Retinal pigment epithelial cell (primary cell): ENCODE measurements around the gene SLC25A42.

Experiments
- DNase-seq: peaks from one replicate; pipeline ENCODE4 v3.0.0-alpha.2; 2010; ENCODE audit warnings: low read depth
- H3K4me3 ChIP-seq: 2 replicates; pipeline ENCODE4 v1.5.1; 2011; ENCODE audit warnings: mild to moderate bottlenecking, low read length, control low read depth, moderate library complexity
- TF ChIP-seq, protein P1 (sequence below): conservative IDR thresholded peaks from 2 replicates; pipeline ENCODE4 v1.5.1; 2011; ENCODE audit warnings: low read depth, low read length, control low read depth, inconsistent platforms

SLC25A42 gene

DNA sequence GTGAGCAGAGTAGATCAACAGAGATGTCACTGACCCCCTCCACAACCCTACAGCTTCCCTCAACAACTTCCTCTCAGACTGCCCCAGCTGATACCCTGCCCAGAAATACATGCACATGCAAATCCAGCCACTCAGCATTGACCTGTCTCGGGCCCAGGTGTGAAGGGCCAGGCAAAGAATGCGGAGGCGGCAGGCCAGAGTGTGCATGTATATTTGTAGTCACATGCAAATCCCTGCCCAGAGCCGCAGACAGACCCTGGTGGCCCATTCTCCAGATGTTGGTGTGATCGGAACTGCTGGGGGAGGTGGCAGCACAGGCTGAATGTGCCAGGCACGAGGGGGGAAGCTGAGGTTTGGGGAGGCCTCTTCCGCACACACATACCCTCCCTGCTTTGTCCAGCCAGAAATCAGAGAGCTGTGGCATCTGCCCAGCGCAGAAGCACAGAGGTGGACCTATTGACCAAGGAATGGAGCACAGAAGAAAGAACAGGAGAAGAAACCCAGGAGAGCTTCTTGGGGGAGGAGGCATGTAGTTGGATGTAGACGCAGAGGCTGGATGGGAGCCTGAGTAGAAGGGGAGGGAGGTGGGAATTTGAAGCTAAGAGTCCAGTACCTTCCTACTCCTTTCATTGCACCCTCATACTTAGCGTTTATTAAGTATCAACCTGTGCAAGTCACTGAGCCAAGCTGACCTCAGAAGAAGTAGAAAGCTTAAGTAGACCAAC, 91.9 kb downstream of the SLC25A42 start:
- TF ChIP-seq, protein P1, sequence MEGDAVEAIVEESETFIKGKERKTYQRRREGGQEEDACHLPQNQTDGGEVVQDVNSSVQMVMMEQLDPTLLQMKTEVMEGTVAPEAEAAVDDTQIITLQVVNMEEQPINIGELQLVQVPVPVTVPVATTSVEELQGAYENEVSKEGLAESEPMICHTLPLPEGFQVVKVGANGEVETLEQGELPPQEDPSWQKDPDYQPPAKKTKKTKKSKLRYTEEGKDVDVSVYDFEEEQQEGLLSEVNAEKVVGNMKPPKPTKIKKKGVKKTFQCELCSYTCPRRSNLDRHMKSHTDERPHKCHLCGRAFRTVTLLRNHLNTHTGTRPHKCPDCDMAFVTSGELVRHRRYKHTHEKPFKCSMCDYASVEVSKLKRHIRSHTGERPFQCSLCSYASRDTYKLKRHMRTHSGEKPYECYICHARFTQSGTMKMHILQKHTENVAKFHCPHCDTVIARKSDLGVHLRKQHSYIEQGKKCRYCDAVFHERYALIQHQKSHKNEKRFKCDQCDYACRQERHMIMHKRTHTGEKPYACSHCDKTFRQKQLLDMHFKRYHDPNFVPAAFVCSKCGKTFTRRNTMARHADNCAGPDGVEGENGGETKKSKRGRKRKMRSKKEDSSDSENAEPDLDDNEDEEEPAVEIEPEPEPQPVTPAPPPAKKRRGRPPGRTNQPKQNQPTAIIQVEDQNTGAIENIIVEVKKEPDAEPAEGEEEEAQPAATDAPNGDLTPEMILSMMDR: no peak
- DNase-seq: no peak
- H3K4me3 ChIP-seq: no peak overlapping the region

DNA sequence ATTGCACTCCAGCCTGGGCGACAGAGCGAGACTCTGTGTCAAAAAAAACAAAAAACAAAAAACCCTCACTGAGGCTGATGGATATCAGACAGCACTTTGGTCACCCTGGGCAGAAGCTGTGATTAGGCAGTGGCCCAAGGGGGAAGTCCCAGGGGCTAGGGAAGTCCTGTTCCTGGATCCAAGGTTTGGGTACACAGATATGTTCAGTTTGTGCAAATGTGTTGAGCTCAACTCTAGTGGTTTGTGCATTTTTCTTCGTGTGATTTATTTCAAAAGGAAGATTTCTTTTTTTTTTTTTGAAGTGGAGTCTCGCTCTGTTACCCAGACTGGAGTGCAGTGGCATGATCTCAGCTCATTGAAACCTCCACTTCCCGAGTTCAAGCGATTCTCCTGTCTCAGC, 94.0 kb downstream of the SLC25A42 start:
- TF ChIP-seq, protein P1: no peak
- no peak overlapping the region for H3K4me3 ChIP-seq
- DNase-seq: no peak

- DNase-seq: no peak
- no peak overlapping the region for H3K4me3 ChIP-seq
- TF ChIP-seq, protein P1: no peak
These were observed 95.7 kb downstream of the SLC25A42 start for GRCh38 chr19:19159534-19159933.

- TF ChIP-seq, protein P1: no peak
These were observed 96.8 kb downstream of the SLC25A42 start for GRCh38 chr19:19160461-19161035.

DNA sequence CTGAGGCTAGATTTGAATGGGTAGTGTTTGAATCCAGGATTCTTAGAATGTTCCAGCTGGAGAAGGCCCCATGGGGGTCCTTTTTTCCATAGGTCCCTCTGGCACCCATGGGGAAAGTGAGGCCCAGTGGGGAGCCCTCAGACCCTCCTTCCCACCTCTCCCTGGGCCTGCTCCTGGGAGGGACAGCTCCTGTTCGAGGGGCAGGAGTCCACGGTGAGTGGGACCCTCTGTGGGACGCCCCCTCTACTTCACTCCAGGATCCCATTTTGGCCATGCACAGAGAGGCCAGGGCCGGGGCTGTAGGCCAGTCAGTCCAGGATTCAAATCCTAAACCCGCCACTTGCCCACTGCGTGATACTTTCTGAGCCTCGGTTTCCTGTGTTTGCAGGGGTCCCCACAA, 98.7 kb downstream of the SLC25A42 start:
- no peak overlapping the region for H3K4me3 ChIP-seq
- TF ChIP-seq, protein P1: no peak

More at GRCh38 chr19:19160461-19161035, 96.8 kb downstream of the SLC25A42 start:
- H3K4me3 ChIP-seq: no peak overlapping the region
- no peak for DNase-seq

More for the DNA sequence above, 98.7 kb downstream of the SLC25A42 start:
- no peak for DNase-seq
